C4-2B (cell line): ENCODE results near the gene TJP3.

ENCODE experiments used
- CTCF ChIP-seq: fragments of 450-650 bp; conservative IDR thresholded peaks from 2 replicates; pipeline ENCODE4 v1.5.1; 2017; ENCODE audit warnings: mild to moderate bottlenecking
- ZFX ChIP-seq: fragments of 450-650 bp; IDR thresholded peaks from 2 replicates; pipeline ENCODE4 v1.6.1; 2017

- no peak for TF ChIP-seq CTCF
- no peak for TF ChIP-seq ZFX
These were observed 70.1 kb downstream of the TJP3 start for GRCh38 chr19:3778104-3778867.
